Neuronal stem cell (in vitro differentiated cells): Measurements from ENCODE around the gene KISS1.

Experiments used
- DNase-seq: peaks from one replicate; pipeline ENCODE4 v3.0.0-alpha.2; 2013; ENCODE audit warnings: low spot score
- H2AFZ ChIP-seq: one replicate; pipeline ENCODE4 v1.6.1; 2013; ENCODE audit warnings: mild to moderate bottlenecking, low read length, inconsistent platforms
- H2AK5ac ChIP-seq: 2 replicates; pipeline ENCODE4 v1.6.1; 2013; ENCODE audit warnings: low read depth, mild to moderate bottlenecking, inconsistent platforms, low read length, moderate library complexity, mixed read lengths
- H2BK120ac ChIP-seq: 2 replicates; pipeline ENCODE4 v1.6.1; 2013; ENCODE audit warnings: low read depth, mild to moderate bottlenecking, inconsistent platforms, low read length, moderate library complexity, mixed read lengths
- H2BK12ac ChIP-seq: one replicate; pipeline ENCODE4 v1.6.1; 2013; ENCODE audit warnings: low read length, inconsistent platforms
- H2BK15ac ChIP-seq: 2 replicates; pipeline ENCODE4 v1.6.1; 2013; ENCODE audit warnings: mild to moderate bottlenecking, low read length, inconsistent platforms, mixed read lengths
- H2BK5ac ChIP-seq: one replicate; pipeline ENCODE4 v1.6.1; 2013; ENCODE audit warnings: inconsistent platforms, mild to moderate bottlenecking, low read length, moderate library complexity
- H3K14ac ChIP-seq: one replicate; pipeline ENCODE4 v1.6.1; 2013; ENCODE audit warnings: low read length, inconsistent platforms
- H3K18ac ChIP-seq: 2 replicates; pipeline ENCODE4 v1.6.1; 2013; ENCODE audit warnings: low read length, inconsistent platforms
- H3K23ac ChIP-seq: 2 replicates; pipeline ENCODE4 v1.6.1; 2013; ENCODE audit warnings: low read depth, mild to moderate bottlenecking, mixed read lengths, low read length, inconsistent platforms; ENCODE audit not compliant: poor library complexity
- H3K27ac ChIP-seq: replicated peaks from 3 replicates; pipeline ENCODE4 v1.5.1; 2013; ENCODE audit warnings: low read length, inconsistent platforms
- H3K27me3 ChIP-seq, 3 experiments: 2 replicates each; pipeline ENCODE4 v1.6.1; 2013; ENCODE audit warnings: low read length in 3 of 3, mild to moderate bottlenecking in 2 of 3, inconsistent platforms in 1 of 3, low read depth in 1 of 3, mixed read lengths in 1 of 3, moderate library complexity in 1 of 3; ENCODE audit not compliant: control insufficient read depth in 3 of 3, insufficient read depth in 3 of 3
- H3K36me3 ChIP-seq, 2 donors: replicated peaks in 1 of 2; 2 replicates each; pipeline ENCODE4 v1.6.1; 2013; ENCODE audit warnings: low read length in 2 of 2; ENCODE audit not compliant: control insufficient read depth in 2 of 2, insufficient read depth in 2 of 2
- H3K4ac ChIP-seq: 2 replicates; pipeline ENCODE4 v1.6.1; 2013; ENCODE audit warnings: inconsistent platforms, mild to moderate bottlenecking, low read length, moderate library complexity
- H3K4me1 ChIP-seq, 2 donors: 1 replicate in 1 of 2; 2 replicates in 1 of 2; pipeline ENCODE4 v1.6.1; 2013; ENCODE audit warnings: low read length in 2 of 2, low read depth in 1 of 2; ENCODE audit not compliant: control insufficient read depth in 2 of 2, insufficient read depth in 1 of 2
- H3K4me2 ChIP-seq: one replicate; pipeline ENCODE4 v1.6.1; 2013; ENCODE audit warnings: mild to moderate bottlenecking, low read length, inconsistent platforms; ENCODE audit not compliant: insufficient read depth, poor library complexity, severe bottlenecking
- H3K4me3 ChIP-seq, 2 donors: 2 replicates each; pipeline ENCODE4 v1.5.1; 2013; ENCODE audit warnings: low read length in 2 of 2, mild to moderate bottlenecking in 2 of 2, inconsistent platforms in 1 of 2, moderate library complexity in 1 of 2
- H3K79me1 ChIP-seq: one replicate; pipeline ENCODE4 v1.6.1; 2013; ENCODE audit warnings: low read depth, mild to moderate bottlenecking, inconsistent platforms, low read length, moderate library complexity
- H3K9ac ChIP-seq: one replicate; pipeline ENCODE4 v1.6.1; 2013; ENCODE audit warnings: mild to moderate bottlenecking, low read depth, low read length, inconsistent platforms; ENCODE audit not compliant: poor library complexity
- H3K9me3 ChIP-seq, 2 donors: replicated peaks in 1 of 2; 2 replicates each; pipeline versions ENCODE3 to v1.6.1; 2013; ENCODE audit warnings: low read length in 2 of 2, mild to moderate bottlenecking in 2 of 2, inconsistent platforms in 1 of 2, low read depth in 1 of 2, mixed read lengths in 1 of 2, moderate library complexity in 1 of 2; ENCODE audit not compliant: control insufficient read depth in 2 of 2, insufficient read depth in 1 of 2
- H4K8ac ChIP-seq: one replicate; pipeline ENCODE4 v1.6.1; 2013; ENCODE audit warnings: low read depth, mild to moderate bottlenecking, inconsistent platforms, low read length, moderate library complexity
- H4K91ac ChIP-seq: one replicate; pipeline ENCODE4 v1.6.1; 2013; ENCODE audit warnings: low read length, low read depth, mild to moderate bottlenecking, inconsistent platforms; ENCODE audit not compliant: poor library complexity
- WGBS, 2 donors: extraction: QIAGEN DNeasy Blood & Tissue Kit; methylation state at CpG; one replicate each; pipeline ENCODE4 v1.1.7; 2013; ENCODE audit warnings: missing lambda C conversion rate in 2 of 2, mixed read lengths in 1 of 2; ENCODE audit not compliant: insufficient read length in 2 of 2, insufficient replicate concordance in 1 of 2; ENCODE audit errors: extremely low coverage in 2 of 2; 5-methylcytosine and 5-hydroxymethylcytosine counted together

The KISS1 gene

DNA sequence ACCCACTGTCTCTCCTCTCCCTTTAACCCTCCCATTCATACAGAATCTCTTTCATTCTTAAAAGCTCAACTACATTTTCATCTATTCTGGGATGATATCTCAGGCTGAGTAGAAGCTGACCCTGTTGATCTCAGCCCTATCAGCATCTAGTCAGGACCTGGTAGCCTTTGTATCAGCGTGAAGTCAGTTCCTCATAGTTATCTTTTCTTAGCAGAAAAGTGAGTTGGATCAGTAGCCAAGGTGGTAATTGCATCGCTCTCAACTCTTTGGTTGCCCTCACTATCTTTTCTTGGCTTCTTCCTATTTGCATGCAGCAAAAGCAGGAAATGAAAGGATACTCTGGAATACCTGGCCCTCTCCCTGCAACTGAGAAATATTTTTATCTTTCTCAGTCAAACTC is 31.1 kb upstream of the KISS1 start:
- Histone ChIP-seq H3K18ac (no peak overlapping the region), H3K9ac (no peak overlapping the region), H3K36me3 (peaks cover 0 to 37% of the 10 kb centered on the region in 2 donors), H3K27ac (no peak overlapping the region), H3K79me1 (no peaks in the 10 kb centered on the region), H4K8ac (no peak overlapping the region), H2BK12ac (no peak overlapping the region), H3K4me1 (no peaks in the 10 kb centered on the region), H3K14ac (no peak overlapping the region), H2BK5ac (no peak overlapping the region), H3K27me3 (no peaks in the 10 kb centered on the region), H3K9me3 (no peaks in the 10 kb centered on the region), H2AFZ (no peak overlapping the region), H4K91ac (no peak overlapping the region), H3K4ac (no peak overlapping the region), H3K23ac (no peak overlapping the region), H3K4me2 (no peak overlapping the region), H3K4me3 (no peak overlapping the region), H2BK15ac (no peak overlapping the region), H2BK120ac (no peak overlapping the region), H2AK5ac (no peak overlapping the region)
- WGBS, 2 donors = no CpG with 5 or more reads among the region's 2 CpGs
- DNase-seq = no peak

GRCh38 chr1:204225841-204226735 is 29.8 kb upstream of the KISS1 start:
- H3K27ac ChIP-seq = no peak overlapping the region
- no peak for DNase-seq
- H3K79me1 ChIP-seq = no peaks in the 10 kb centered on the region
- H3K4me2 ChIP-seq = no peak overlapping the region
- no peaks in the 10 kb centered on the region for H3K27me3 ChIP-seq
- no CpG with 5 or more reads among the region's 16 CpGs for WGBS, 2 donors
- peak overlapping the region; percentile 51 for H3K9ac ChIP-seq
- H3K14ac ChIP-seq = no peak overlapping the region
- H2BK120ac ChIP-seq = no peak overlapping the region
- H4K8ac ChIP-seq = peak overlapping the region; percentile 77
- H2BK15ac ChIP-seq = no peak overlapping the region
- no peaks in the 10 kb centered on the region for H3K9me3 ChIP-seq
- H3K4me3 ChIP-seq = no peak overlapping the region
- peaks cover 0 to 42% of the 10 kb centered on the region in 2 donors for H3K36me3 ChIP-seq
- peak overlapping the region; percentile 36 for H2BK12ac ChIP-seq
- no peak overlapping the region for H3K4ac ChIP-seq
- H2BK5ac ChIP-seq = no peak overlapping the region
- peak overlapping the region; percentile 36 for H3K18ac ChIP-seq
- peak overlapping the region; percentile 40 for H3K23ac ChIP-seq
- no peak overlapping the region for H2AK5ac ChIP-seq
- H3K4me1 ChIP-seq = no peaks in the 10 kb centered on the region
- H2AFZ ChIP-seq = no peak overlapping the region
- H4K91ac ChIP-seq = no peak overlapping the region

- no peak overlapping the region for H3K14ac ChIP-seq
- H3K27ac ChIP-seq = no peak overlapping the region
- no CpG with 5 or more reads among the region's 8 CpGs for WGBS, 2 donors
Measured at GRCh38 chr1:204224655-204225054, 28.4 kb upstream of the KISS1 start.

GRCh38 chr1:204223129-204223860 is 27.0 kb upstream of the KISS1 start:
- peaks cover 0 to 2% of the 10 kb centered on the region in 2 donors for H3K4me1 ChIP-seq
- no CpG with 5 or more reads among the region's 17 CpGs for WGBS, 2 donors

More at GRCh38 chr1:204224655-204225054, 28.4 kb upstream of the KISS1 start:
- Histone ChIP-seq H3K18ac (no peak overlapping the region), H2BK120ac (no peak overlapping the region), H2BK5ac (no peak overlapping the region), H2BK15ac (no peak overlapping the region), H3K36me3 (peaks cover 0 to 36% of the 10 kb centered on the region in 2 donors), H2BK12ac (no peak overlapping the region), H3K27me3 (no peaks in the 10 kb centered on the region), H3K9me3 (no peaks in the 10 kb centered on the region), H3K4me3 (no peak overlapping the region), H3K79me1 (no peaks in the 10 kb centered on the region), H2AFZ (no peak overlapping the region), H3K4me1 (peaks cover 0 to 2% of the 10 kb centered on the region in 2 donors), H4K91ac (no peak overlapping the region), H3K23ac (no peak overlapping the region), H3K9ac (no peak overlapping the region), H4K8ac (no peak overlapping the region), H3K4me2 (no peak overlapping the region), H3K4ac (no peak overlapping the region), H2AK5ac (no peak overlapping the region)
- no peak for DNase-seq

More at GRCh38 chr1:204223129-204223860, 27.0 kb upstream of the KISS1 start:
- H2AFZ ChIP-seq = no peak overlapping the region
- H3K23ac ChIP-seq = no peak overlapping the region
- no peak overlapping the region for H3K27ac ChIP-seq
- H4K91ac ChIP-seq = no peak overlapping the region
- peaks cover 0 to 28% of the 10 kb centered on the region in 2 donors for H3K36me3 ChIP-seq
- H2BK120ac ChIP-seq = no peak overlapping the region
- H2AK5ac ChIP-seq = no peak overlapping the region
- no peak overlapping the region for H3K14ac ChIP-seq
- H4K8ac ChIP-seq = no peak overlapping the region
- no peak overlapping the region for H3K18ac ChIP-seq
- H2BK5ac ChIP-seq = no peak overlapping the region
- no peak overlapping the region for H2BK12ac ChIP-seq
- no peak overlapping the region for H2BK15ac ChIP-seq
- H3K79me1 ChIP-seq = no peaks in the 10 kb centered on the region
- DNase-seq = no peak
- no peaks in the 10 kb centered on the region for H3K9me3 ChIP-seq
- H3K4ac ChIP-seq = no peak overlapping the region
- H3K4me3 ChIP-seq = no peak overlapping the region
- H3K4me2 ChIP-seq = no peak overlapping the region
- no peaks in the 10 kb centered on the region for H3K27me3 ChIP-seq
- H3K9ac ChIP-seq = no peak overlapping the region
